Aorta (tissue), 5 donors: Measurements from ENCODE around the gene GMFB. TPM values are rescaled to one million over a fixed set of nuclear protein-coding genes. Genes with fewer than 3 reads are reported as not detected.

Experiments used
- ATAC-seq: fragments of 200-7000 bp; cut with Tn5 transposase; one replicate; pipeline ENCODE4 v1.9.1; 2022; ENCODE audit warnings: moderate library complexity; ENCODE audit not compliant: low FRiP score
- DNase-seq, 2 donors: peaks; one replicate each; pipeline ENCODE4 v3.0.0-alpha.2; 2020
- H3K27ac ChIP-seq, 2 donors: one replicate each; pipeline ENCODE4 v1.5.1; 2013; ENCODE audit warnings: low read length in 2 of 2, mild to moderate bottlenecking in 2 of 2, moderate library complexity in 2 of 2, control low read depth in 1 of 2, inconsistent platforms in 1 of 2, low read depth in 1 of 2
- H3K27me3 ChIP-seq, 2 donors: one replicate each; pipeline ENCODE4 v1.6.1; 2013; ENCODE audit warnings: control low read depth in 1 of 2, low read length in 1 of 2, mild to moderate bottlenecking in 1 of 2, moderate library complexity in 1 of 2; ENCODE audit not compliant: insufficient read depth in 2 of 2, control insufficient read depth in 1 of 2
- H3K36me3 ChIP-seq, 2 donors: one replicate each; pipeline ENCODE4 v1.6.1; 2013; ENCODE audit warnings: control low read depth in 1 of 2, low read length in 1 of 2, mild to moderate bottlenecking in 1 of 2; ENCODE audit not compliant: insufficient read depth in 2 of 2, control insufficient read depth in 1 of 2
- H3K4me1 ChIP-seq, 2 donors: one replicate each; pipeline ENCODE4 v1.6.1; 2013; ENCODE audit warnings: low read length in 2 of 2, control low read depth in 1 of 2, mild to moderate bottlenecking in 1 of 2, moderate library complexity in 1 of 2; ENCODE audit not compliant: insufficient read depth in 2 of 2, control insufficient read depth in 1 of 2
- H3K4me3 ChIP-seq, 2 donors: one replicate each; pipeline ENCODE4 v1.5.1; 2013; ENCODE audit warnings: low read length in 2 of 2, control low read depth in 1 of 2, mild to moderate bottlenecking in 1 of 2
- H3K9me3 ChIP-seq: one replicate; pipeline ENCODE4 v1.6.1; 2013; ENCODE audit warnings: mild to moderate bottlenecking, low read length; ENCODE audit not compliant: control insufficient read depth
- WGBS, 2 donors: extraction: QIAGEN DNeasy Blood & Tissue Kit; methylation state at CpG; one replicate each; pipeline ENCODE4 v1.1.7; 2013; 5-methylcytosine and 5-hydroxymethylcytosine counted together
- intact Hi-C, 2 donors: fragments of 100-400 bp; cut with DNase I; formaldehyde crosslinking; loops; one replicate each; pipeline versions ENCODE4 v1.14.2 to v1.15.0; 2022
- polyA plus RNA-seq, 2 donors: library from polyadenylated mRNA; stranded (reverse); fragments of 200-250 nt; gene quantifications; one replicate each; pipeline ENCODE4 v1.2.3, GENCODE V29; 2013
- total RNA-seq, 2 donors: library from RNA; stranded (reverse); fragmentation: NEBNext Ultra II Directional; extraction: Animal tissue kit (Norgen Biotek cat#: 25700); gene quantifications; one replicate each; pipeline ENCODE4 v1.2.1, GENCODE V29; 2021
- donor health status: healthy with polysubstance abuse.
- donor health status: Bipolar disorder and iron deficiency.
- donor health status: DM: no; HTN: no; CAD: no.
- donor health status: DM: no; HTN: no; CAD: no.
- donor health status: DM: yes; HTN: yes; CAD: no.

GMFB gene
- total and polyA plus RNA-seq, 4 donors = 11.9 to 40.2 (median 34.6) TPM

- Histone ChIP-seq H3K4me3 (no peak overlapping the region), H3K36me3 (peaks cover 0 to 4% of the 10 kb centered on the region in 2 donors), H3K9me3 (no peaks in the 10 kb centered on the region), H3K4me1 (peaks cover 0 to 3% of the 10 kb centered on the region in 2 donors), H3K27ac (no peak overlapping the region), H3K27me3 (no peaks in the 10 kb centered on the region)
- intact Hi-C loops = no loop called here
- 56 to 62% methylated on average over 2 of the region's 2 CpGs for WGBS, 2 donors
- ATAC-seq (no peak), DNase-seq (no peak)
These were observed 40.2 kb upstream of the GMFB start for GRCh38 chr14:54528973-54529372.

- Histone ChIP-seq H3K4me3 (no peak overlapping the region), H3K36me3 (peaks cover 3 to 6% of the 10 kb centered on the region in 2 donors), H3K27ac (no peak overlapping the region), H3K4me1 (peaks cover 0 to 3% of the 10 kb centered on the region in 2 donors), H3K27me3 (no peaks in the 10 kb centered on the region), H3K9me3 (no peaks in the 10 kb centered on the region)
- DNase-seq (no peak), ATAC-seq (no peak)
- intact Hi-C loops = no loop called here
- WGBS, 2 donors = 94% methylated on average over 4 of the region's 4 CpGs
These were observed 35.6 kb upstream of the GMFB start for GRCh38 chr14:54524410-54524809.

DNA sequence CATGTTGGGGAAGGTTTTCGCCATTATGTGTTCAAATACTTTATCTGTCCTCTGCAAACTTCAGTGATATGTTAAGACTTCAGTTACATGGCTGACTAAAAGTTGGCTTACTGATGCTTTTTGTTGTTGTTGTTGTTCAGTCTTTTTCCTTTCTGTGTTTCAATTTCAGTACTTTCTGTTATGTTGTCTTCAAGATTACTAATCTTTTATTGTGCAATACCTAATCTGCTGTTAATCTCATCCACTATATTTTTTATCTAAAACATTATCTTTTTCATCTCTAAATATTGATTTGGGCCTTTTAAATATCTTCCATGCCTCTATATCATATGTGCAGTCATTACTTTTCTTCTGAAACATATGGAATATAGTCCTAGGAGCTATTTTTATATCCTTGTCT is 27.9 kb upstream of the GMFB start:
- no peak for ATAC-seq
- H3K4me3 ChIP-seq = no peak overlapping the region
- H3K27ac ChIP-seq = no peak overlapping the region
- intact Hi-C loops = no loop called here
- no peaks in the 10 kb centered on the region for H3K36me3 ChIP-seq
- no peak for DNase-seq
- H3K27me3 ChIP-seq = no peaks in the 10 kb centered on the region
- WGBS, 2 donors = 93 to 98% methylated on average over 1 of the region's 1 CpG
- H3K4me1 ChIP-seq = peaks cover 0 to 6% of the 10 kb centered on the region in 2 donors
- no peaks in the 10 kb centered on the region for H3K9me3 ChIP-seq

- no peak for DNase-seq
- no peaks in the 10 kb centered on the region for H3K9me3 ChIP-seq
- no peak for ATAC-seq
- peaks cover 0 to 7% of the 10 kb centered on the region in 2 donors for H3K4me1 ChIP-seq
- no peaks in the 10 kb centered on the region for H3K36me3 ChIP-seq
- H3K4me3 ChIP-seq = no peak overlapping the region
- WGBS, 2 donors = 78 to 89% methylated on average over 1 of the region's 1 CpG
- intact Hi-C loops = no loop called here
- H3K27me3 ChIP-seq = no peaks in the 10 kb centered on the region
- H3K27ac ChIP-seq = no peak overlapping the region
These were observed 26.9 kb upstream of the GMFB start for GRCh38 chr14:54515670-54516069.

DNA sequence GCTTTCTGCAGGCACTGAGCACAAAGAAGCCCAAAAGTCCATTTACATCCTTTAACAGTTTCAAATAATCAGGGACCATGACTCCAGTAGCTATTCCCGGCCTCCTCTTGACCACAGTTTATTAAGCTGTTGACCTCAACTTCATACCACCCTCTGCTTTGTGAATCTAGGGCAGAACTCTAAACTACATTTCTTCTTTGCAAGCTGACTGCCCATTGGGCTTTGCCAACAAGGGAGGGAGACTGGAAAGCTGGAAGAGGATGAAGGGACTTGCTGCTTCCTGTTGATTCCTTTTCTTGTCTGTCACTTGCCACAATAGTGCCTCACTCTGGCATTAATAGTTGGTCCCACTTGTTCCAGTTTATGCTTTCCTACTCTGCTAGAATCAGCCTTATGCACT is 23.6 kb upstream of the GMFB start:
- Histone ChIP-seq H3K4me1 (peaks cover 0 to 10% of the 10 kb centered on the region in 2 donors), H3K27me3 (no peaks in the 10 kb centered on the region), H3K27ac (no peak overlapping the region), H3K4me3 (no peak overlapping the region), H3K36me3 (no peaks in the 10 kb centered on the region), H3K9me3 (no peaks in the 10 kb centered on the region)
- no peak for DNase-seq
- no peak for ATAC-seq
- WGBS, 2 donors = 79 to 80% methylated on average over 1 of the region's 1 CpG
- intact Hi-C loops = no loop called here

- intact Hi-C loops = loop anchor here in 1 of 2 donors (1.0 kb wide), 1 partner anchor 22 kb away; the partner anchor contains the start of gene GMFB
- peak within 1 kb of the TSS; percentile 36 to 90 for H3K4me3 ChIP-seq
- ATAC-seq = peak; percentile 99
- peak; percentile 99 to 100 for DNase-seq
- no peaks in the 10 kb centered on the region for H3K36me3 ChIP-seq
- H3K9me3 ChIP-seq = no peaks in the 10 kb centered on the region
- H3K4me1 ChIP-seq = peaks cover 0 to 10% of the 10 kb centered on the region in 2 donors
- H3K27ac ChIP-seq = peak within 1 kb of the TSS; percentile 6 to 24
- no peaks in the 10 kb centered on the region for H3K27me3 ChIP-seq
- 0 to 1% methylated on average over 64 to 66 of the region's 66 CpGs for WGBS, 2 donors
These were observed 21.0 kb upstream of the GMFB start, which contains the start of gene CGRRF1 for GRCh38 chr14:54509546-54510501. Gene CGRRF1 (plus strand): TSS chr14:54509906. CDS start chr14:54509960, 54 bp downstream.

DNA sequence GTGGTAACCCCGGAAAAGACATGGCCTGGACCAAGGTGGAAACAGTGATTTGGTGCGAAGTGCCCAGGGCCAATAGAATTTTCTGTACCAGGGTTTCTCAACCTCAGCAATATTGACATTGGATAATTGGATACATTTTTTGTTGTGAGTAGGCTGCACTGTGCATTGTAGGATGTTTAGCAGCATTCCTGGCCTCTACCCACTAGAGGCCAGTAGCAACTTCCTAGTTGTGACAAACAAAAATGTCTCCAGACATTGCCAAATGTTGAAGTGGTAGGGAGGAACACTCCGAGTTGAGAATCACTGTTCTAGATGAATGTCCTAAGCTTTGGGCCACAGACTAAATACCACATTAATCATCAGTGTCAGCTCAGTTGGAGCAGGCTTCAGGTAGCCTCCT is 14.7 kb upstream of the GMFB start:
- no peak for ATAC-seq
- intact Hi-C loops = no loop called here
- Histone ChIP-seq H3K9me3 (no peaks in the 10 kb centered on the region), H3K36me3 (no peaks in the 10 kb centered on the region), H3K4me3 (no peak overlapping the region), H3K27ac (no peak overlapping the region), H3K4me1 (no peaks in the 10 kb centered on the region), H3K27me3 (no peaks in the 10 kb centered on the region)
- no peak for DNase-seq
- WGBS, 2 donors = 52 to 69% methylated on average over 3 of the region's 3 CpGs

GRCh38 chr14:54502602-54503001 is 13.8 kb upstream of the GMFB start:
- Histone ChIP-seq H3K36me3 (no peaks in the 10 kb centered on the region), H3K9me3 (no peaks in the 10 kb centered on the region), H3K4me1 (no peaks in the 10 kb centered on the region), H3K4me3 (no peak overlapping the region), H3K27me3 (no peaks in the 10 kb centered on the region), H3K27ac (no peak overlapping the region)
- intact Hi-C loops = no loop called here
- ATAC-seq = no peak
- DNase-seq = no peak
- WGBS, 2 donors = 54 to 56% methylated on average over 2 of the region's 2 CpGs

DNA sequence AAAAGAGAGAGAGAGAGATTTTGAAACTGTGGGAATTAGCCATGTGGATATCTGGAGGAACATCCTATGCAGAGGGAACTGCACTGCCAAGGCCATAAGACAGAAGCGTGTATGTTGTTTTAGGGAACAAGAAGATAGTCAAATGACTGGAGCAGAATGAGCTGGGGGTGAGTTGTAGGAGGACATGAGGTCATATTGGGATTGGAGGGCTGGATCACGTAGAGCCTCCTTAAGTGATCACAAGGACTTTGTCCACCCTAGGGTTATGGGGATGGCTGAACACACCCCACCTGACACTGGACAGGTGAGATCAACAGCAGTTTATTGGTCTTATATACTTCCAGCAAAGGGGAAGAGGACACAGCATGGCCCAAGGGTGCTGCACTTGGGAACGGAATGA is 12.7 kb upstream of the GMFB start:
- WGBS, 2 donors = 91 to 94% methylated on average over 3 of the region's 3 CpGs
- H3K9me3 ChIP-seq = no peaks in the 10 kb centered on the region
- no peak overlapping the region for H3K27ac ChIP-seq
- H3K27me3 ChIP-seq = no peaks in the 10 kb centered on the region
- no peaks in the 10 kb centered on the region for H3K36me3 ChIP-seq
- intact Hi-C loops = no loop called here
- H3K4me3 ChIP-seq = no peak overlapping the region
- DNase-seq (no peak), ATAC-seq (no peak)
- no peaks in the 10 kb centered on the region for H3K4me1 ChIP-seq
